Activated T-helper 1 cell treated with anti-CD3 and anti-CD28 coated beads, Interleukin-2, amount 50 U/mL, for 16 hours (primary cell): ENCODE measurements around the gene DGAT2.
"Not testable (repeated sequence)": the region's sequence is repeated elsewhere in the genome, so short reads cannot be mapped to it uniquely, and the experiment has no call there.

Source experiments
- DNase-seq, 2 donors: peaks; one replicate each; pipeline ENCODE4 v3.0.0-alpha.2; 2020; ENCODE audit warnings: low read depth in 1 of 2, low spot score in 1 of 2

The DGAT2 gene, protein sequence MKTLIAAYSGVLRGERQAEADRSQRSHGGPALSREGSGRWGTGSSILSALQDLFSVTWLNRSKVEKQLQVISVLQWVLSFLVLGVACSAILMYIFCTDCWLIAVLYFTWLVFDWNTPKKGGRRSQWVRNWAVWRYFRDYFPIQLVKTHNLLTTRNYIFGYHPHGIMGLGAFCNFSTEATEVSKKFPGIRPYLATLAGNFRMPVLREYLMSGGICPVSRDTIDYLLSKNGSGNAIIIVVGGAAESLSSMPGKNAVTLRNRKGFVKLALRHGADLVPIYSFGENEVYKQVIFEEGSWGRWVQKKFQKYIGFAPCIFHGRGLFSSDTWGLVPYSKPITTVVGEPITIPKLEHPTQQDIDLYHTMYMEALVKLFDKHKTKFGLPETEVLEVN

DNA sequence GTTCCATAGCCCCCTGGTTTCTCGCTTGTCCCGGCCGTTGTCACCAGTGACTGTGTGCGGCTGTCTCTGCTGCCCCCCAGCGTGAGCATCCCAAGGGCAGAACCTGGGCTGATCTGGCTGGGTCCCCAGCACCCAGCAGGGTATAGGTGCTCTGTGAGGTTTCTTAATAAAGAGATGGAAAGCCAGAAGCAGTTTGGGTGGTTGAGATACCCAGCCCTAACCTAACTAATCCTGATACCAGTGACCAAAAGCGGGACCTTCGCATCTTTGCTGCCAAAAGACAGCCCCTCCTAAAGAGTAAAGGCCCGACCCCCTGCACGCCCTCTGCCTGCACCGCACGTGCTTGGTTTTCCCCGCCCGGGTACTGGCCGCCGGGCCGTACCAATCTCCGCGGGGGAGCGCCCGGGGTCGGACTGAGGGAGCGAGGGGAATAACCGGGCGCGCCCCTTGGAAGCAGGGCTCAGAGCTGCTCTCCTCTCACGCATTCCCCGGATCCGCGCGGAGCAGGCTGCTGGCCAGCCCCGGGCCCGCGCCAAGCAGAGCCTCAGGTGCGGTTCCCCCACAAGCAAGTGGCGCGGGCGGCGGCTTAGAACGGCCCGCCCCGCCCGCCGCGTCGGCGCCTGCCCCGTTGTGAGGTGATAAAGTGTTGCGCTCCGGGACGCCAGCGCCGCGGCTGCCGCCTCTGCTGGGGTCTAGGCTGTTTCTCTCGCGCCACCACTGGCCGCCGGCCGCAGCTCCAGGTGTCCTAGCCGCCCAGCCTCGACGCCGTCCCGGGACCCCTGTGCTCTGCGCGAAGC lies at the start of gene DGAT2:
Gene DGAT2 (plus strand): TSS at position 667 of the 797 bp plus-strand sequence. CDS start 214 bp downstream, outside the sequence.
- DNase-seq = peak; percentile 35 to 55

DNA sequence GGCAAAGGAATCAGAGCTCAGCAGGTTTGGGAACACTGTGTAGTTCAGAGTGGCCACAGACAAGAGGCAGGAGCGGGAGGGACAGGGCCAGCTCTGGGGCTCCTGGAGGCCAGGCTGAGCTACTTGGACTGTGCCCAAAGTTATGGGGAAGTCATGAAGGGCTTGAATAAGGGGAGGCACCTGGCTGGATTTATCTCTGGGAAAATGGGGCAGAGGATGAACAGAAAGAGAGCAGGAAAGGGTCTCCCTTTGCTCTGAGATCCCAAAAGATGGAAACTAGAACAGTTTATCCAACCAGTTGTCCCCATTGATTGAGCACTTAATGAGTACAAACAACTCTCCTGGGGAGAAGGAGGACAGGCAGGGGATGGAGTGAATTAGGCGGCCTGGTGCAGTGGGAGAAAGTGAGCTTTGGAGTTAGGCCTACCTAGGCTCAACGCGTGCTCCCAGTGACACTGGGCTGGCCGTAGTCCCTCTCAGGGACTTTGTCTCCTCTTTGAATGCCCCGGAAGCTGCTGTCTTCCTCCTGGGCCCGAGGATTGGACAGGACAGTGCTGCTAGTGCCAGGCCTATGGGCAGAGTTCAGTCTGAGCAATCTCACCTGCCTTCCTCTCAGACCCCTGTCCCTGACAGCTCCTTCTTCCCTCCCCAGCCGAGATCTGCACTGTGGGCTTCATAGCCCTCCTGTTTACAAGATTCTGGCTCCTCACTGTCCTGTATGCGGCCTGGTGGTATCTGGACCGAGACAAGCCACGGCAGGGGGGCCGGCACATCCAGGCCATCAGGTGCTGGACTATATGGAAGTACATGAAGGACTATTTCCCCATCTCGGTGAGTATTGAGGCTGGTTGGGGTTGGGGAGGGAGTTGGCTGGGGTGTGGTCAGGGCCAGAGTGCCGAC lies 49.0 kb upstream of the DGAT2 start:
- no peak for DNase-seq

DNA sequence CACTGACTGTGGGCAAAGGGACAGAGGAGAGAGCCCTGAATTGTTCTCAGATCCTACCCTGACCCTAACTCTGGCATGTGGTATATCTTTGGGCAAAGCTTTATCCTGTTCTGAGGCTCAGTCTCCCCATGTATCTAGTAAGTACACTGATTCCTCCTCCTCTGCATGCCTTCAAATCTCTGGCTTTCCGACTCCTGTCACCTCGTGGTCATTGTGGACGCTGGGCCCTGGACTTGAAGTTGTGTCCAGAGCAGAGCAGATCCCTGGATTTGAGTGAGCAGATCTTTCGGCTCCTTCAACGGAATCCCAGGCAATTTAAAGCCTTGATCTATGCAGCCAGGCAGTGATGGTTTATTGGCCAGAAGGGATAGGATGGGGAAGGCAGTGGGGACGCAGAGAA lies 47.9 kb upstream of the DGAT2 start:
- DNase-seq = no peak

DNA sequence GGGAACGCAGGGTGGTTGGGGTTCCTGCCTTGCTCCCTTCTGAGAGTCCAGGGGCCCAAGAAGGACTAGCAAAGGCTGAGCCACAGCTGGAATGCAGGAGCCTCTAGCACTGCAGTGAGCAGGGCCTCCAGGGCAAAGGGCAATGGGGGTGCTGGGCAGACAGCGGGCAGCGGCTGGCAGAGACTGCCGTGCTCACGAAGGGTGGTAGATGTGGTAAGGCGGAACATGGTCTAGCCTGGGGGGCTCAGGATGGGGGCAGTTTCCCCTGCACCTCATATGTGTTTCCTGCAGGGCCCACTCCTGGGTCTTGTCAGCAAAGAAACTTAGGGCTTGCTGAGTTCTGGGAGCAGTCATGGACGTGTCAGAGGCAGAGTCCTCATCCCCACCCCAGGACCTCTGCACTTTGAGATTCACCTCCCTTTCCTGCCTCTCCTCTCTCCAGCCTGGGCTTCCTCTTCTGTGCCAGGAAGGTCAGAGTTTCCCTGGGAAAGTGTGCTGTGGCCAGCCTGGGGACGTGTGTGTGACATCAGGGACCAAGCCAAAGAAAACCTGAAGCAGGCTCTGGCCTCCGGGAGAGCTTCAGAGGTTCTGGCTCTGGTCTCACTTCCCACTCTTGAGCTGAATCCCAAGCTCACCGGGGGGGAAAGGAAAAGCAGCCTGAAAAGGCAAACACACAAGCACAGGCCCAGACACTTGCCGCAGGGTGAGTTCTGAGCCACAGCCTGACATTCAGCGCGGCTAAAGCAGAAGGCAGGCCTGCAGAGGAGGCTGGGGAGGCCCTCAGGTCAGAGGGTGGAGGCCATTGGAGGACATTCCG lies 46.5 kb upstream of the DGAT2 start:
- DNase-seq = no peak

DNA sequence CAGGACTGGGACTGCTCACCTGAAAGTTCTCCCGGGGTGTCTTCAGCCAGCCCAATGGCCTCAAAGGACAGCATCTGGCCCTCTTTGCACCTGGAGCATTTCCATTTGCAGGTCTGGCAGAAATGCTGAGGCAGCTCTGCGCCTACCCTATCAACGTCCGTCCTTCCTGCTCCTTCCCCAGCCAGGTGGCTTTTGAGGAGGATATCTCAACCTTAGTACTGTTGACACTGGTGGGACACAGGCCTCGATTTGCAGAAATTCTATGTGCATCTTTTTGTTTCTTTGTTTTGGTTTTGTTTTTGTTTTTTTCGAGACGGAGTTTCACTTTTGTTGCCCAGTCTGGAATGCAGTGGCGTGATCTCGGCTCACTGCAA lies 45.9 kb upstream of the DGAT2 start:
- no peak for DNase-seq

DNA sequence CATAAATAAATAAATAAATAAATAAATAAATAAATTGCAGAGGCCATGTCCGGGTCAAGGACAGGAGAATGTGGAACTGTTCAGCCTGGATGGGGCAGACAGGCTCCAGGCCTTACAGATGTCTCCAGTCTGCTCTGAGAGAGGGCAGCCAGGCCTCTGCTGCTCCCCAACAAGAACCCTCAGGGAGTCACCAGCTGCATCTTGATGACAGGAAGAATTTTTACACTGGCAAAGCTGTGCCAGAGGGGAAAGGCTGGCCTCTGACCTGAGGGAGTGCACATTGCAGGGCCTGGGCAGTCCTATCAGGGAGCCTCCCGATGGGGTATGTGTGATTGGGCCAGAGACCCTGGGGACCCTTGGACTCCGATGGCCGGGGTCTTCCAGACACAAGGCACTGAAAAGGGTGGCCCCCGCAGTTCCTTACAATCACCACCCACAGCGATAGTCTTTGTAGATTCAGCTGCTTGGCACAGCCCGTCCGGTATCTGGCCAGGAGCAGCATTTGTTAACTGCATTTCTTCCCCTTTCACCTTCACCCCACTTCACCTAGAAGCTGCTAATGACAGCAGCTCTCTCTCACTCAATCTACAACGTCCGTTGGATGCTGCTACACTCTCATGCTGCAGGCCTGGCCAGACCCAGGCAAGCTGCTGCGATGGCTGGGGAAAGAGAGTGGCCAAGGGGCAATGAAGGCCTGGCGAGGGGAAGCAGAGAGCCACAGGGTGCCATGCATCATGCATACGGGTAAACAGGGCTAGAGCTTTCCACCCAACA lies 42.8 kb upstream of the DGAT2 start:
- no peak for DNase-seq

DNA sequence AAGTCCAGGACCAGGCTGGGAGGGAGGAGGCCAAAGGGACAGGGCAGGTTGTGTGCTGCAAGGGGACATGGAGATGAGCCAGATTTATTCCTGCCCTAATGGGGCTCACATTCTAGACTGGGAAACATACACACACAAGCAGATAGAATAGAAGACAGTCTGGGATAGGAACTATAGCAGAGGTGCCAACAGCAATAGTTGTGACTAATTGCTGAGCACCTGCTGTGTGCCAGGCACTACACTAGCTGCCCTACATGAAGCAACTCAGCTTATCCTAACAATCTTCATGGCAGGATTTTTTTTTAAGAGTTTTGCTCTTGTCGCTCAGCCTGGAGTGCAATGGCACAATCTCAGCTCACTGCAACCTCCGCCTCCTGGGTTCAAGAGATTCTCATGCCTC lies 39.6 kb upstream of the DGAT2 start:
- DNase-seq = no peak

DNA sequence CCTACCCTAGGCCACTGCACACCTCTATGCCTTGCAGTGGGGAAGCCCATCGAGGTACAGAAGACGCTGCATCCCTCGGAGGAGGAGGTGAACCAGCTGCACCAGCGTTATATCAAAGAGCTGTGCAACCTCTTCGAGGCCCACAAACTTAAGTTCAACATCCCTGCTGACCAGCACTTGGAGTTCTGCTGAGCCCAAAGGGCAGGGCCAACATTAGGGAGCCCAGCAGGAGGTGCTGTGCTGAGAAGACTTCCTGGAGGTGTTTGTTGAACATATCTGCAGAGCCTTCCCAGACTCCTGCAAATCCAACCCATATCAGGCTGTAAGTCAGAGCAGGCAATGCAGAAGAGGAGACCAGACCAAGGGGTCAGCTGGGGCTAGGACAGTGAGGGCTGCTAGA lies 37.5 kb upstream of the DGAT2 start:
- DNase-seq = no peak

DNA sequence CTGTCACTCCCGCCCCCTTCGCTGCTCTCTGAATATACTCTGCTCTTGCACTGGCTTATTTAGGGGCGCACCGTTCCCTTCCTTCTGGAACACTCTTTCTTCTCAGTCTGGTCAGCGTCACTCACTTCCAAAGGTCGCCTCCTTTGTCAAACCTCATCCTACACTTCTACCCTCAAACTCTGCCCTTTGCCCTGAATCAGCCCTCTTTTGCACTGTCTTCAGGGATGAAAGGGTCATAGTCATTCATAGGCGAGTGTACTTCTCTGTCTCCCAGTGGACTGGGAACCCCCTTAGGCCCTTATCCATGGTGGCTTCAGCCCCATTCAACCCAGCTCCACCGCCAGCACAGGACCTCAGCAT lies 35.5 kb upstream of the DGAT2 start:
- no peak for DNase-seq

DNA sequence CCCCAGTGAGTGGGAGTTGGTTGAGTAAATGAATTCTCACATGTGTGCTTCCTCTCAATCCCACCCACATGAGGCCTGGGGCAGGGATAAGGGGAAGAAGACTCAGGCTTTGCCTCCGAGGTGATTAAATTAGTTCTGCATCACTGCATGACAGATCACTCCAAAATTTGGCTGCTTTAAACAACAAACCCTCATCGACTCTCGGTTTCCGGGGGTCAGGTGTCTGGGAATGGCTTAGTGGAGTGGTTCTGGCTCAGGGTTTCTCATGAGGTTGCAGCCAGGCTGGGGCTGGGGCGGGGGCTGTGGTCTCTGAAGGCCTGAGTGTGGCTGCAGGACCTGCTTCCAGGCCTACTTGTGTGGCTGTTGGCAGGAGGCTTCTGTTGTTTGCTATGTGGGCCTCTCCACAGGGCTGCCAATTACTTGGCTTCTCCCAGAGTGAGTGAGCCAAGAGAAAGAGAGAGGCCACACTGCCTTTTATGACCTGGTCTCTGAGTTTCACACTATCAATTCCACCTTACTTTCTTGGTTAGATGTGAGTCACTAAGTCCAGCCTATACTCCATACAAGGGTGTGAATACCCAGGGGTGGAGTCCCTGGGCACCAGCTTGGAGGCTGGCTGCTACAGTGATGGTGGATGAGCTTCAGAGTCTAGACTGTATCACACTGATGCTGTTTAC lies 35.0 kb upstream of the DGAT2 start:
- no peak for DNase-seq

DNA sequence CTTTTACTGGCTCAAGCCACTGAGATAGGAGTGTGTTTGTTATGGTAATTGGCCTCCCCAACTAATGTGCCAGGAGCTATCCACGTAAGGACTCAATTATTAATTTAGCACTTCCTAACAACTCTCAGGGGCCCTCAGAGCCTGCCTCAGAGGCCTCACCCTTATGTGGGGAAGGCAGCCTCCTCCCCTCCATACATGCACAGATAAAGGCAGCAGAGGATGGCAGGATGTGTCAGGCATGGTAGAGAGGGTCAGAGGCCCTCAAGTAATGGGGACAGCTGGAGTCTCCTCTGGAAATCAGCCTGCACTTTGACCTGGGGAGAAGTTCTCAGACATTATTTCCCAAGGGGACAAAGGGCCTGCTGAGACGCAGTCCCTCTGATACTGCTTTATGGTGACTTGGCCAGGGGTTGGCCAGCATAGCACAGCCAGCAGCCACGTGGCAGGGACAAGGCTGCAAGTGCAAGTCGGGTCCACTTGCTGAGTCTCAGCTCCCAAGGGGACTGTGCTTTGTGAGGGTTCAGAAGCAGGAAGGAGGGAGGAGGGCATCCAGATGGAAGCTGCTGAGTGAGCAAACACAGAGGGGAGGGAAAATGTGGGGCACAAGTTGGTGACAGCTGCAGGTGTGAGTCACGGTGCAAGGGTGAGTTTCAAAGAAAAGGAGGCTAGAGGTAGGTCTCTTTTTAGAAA lies 33.9 kb upstream of the DGAT2 start:
- DNase-seq = no peak

DNA sequence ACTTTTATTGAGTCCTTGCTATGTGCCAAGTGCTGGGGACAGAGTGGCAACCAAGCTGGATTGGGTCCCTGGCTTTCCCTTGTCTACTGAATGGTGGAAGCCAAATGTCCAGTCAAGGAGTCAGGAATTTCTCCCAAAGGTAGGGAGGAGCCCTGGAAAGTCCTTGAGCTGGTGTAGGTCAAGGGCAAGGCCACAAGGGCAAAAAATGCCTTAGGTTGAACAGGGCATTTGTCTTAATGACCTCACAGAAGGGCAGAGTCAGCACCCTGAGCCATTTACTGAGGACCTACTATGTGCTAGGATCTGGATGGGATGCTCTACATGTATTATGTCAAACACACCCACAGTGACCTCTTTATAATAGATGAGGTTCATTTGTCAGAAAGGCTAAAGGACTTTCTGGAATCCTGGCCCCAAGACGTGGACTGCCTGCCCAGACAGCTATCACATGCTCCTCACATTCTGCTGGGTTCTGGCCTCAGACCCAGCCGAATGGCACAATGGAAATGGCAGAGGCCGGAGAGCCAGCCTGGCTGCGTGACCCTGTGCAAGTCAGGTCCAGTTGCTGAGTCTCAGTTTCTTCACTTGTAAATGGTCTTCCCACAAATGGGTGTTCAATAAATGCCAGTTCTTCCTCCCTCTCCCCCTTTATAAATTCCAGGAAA lies 33.3 kb upstream of the DGAT2 start:
- DNase-seq = no peak

DNA sequence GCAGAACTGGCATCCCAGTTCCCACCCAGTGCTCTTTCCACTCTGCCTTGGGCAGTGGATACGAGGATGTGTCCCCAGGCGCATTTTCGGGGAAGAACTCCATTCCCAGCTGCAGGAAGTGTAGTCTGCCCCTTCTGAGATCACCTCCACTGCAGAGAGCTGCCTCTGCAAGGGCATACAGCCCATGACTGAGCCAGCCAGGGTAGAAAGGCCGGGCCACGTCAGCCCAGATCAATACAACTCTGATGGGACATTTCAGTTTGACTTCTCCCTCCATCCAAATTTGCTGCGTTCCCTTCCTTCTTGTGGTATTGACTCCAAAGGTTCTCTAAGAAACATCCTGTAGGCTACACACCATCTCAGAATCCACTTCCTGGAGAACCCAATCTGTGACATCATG lies 31.3 kb upstream of the DGAT2 start:
- DNase-seq = no peak

DNA sequence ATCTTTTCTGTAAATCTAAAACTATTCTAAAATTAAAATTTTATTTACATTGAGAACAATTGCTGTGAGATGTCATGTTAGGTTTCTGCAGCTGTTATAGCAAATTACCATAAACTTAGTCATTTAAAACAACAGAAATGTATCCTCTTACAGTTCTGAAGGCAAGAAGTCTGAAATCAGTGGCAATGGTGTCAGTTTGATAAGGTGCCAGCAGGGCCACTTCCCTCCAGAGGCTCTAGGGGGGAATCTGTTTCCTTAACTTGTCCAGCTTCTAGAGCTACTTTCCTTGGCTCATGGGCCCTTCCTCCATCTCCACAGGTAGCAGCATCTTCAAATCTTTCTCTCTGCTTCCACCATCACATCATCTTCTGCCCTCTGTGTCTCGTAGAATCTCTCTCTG lies 27.9 kb upstream of the DGAT2 start:
- no peak for DNase-seq

DNA sequence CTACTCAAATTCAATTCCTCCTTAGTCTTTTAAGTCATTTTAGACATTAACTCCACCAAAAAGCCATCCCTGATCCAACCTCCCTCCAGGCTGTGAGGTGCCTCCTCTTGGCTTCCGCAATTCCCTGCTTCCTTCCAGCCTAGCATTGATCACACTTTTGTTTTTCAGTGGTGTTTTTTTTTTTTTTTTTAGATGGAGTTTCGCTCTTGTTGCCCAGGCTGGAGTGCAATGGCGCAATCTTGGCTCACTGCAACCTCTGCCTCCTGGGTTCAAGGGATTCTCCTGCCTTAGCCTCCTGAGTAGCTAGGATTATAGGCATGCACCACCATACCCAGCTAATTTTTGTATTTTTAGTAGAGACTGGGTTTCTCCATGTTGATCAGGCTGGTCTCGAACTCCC lies 25.4 kb upstream of the DGAT2 start:
- DNase-seq = not testable (repeated sequence)

DNA sequence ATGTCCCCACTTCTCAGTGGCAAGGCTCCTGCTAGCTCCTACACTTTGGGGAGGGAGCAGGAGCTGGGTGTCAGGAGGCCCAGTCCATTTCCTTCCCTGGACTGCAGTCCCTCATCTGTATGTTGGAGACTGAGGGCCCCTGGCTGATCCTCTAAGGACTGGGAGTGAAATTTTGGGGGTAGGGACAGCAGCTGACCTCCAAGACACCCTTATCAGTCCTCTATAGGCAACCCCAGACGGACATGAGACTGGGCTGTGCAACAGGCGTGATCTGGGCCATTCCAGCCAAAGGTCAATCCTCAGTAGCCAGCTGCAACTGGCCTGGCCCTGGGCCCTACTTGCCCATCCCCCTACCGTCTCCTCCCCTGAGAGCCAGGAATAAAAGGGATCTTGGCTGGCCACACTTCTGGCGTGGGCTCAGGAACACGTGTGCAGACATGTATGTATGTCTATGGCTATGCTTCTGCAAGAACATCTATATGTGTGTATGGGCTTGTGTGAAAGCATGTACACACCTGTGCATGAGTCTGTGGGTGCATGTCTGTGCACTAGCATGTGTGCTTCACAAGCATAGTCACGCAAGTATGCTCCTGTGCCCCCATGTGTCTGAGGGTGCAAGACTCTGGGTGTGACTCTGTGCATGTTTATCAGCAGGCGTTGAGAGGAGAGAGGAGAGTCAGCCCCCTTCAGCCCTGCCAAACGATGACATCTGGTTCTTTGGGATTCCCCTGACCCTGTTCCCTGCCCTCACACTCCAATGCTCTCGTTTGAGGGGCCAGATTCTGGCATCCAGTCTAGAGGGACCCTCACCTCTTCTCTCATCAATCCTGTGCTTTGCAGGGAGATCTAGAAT lies 24.6 kb upstream of the DGAT2 start:
- no peak for DNase-seq

DNA sequence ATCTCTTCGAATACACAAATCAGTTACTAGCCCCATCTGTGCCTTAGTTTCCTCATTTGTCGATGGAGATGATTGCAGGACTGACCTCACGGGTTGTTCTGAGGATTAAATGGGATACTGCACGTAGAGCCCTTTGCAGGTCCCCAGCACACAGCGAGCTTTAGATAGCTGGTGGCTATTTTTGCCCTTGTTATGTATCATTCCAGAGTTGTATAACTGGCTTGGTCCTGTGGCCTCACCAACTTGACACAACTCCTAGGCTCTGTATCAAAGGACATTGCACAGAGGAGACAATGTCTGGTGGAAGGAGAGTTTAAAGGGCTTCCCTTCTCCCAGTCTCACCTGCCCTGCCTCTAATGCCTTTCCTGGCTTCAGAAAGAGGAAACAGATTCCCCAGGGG lies 22.8 kb upstream of the DGAT2 start:
- DNase-seq = no peak
